ENCODE data around the gene AKT1S1. TPM values are rescaled to one million over a fixed set of nuclear protein-coding genes. Genes with fewer than 3 reads are reported as not detected.

Gene AKT1S1
- total RNA-seq, 1 experiment from 2014 or later = 70.6 TPM

GRCh38 chr19:49838885-49839588, 38.1 kb downstream of the AKT1S1 start (continued):
- TF ChIP-seq, protein P1, sequence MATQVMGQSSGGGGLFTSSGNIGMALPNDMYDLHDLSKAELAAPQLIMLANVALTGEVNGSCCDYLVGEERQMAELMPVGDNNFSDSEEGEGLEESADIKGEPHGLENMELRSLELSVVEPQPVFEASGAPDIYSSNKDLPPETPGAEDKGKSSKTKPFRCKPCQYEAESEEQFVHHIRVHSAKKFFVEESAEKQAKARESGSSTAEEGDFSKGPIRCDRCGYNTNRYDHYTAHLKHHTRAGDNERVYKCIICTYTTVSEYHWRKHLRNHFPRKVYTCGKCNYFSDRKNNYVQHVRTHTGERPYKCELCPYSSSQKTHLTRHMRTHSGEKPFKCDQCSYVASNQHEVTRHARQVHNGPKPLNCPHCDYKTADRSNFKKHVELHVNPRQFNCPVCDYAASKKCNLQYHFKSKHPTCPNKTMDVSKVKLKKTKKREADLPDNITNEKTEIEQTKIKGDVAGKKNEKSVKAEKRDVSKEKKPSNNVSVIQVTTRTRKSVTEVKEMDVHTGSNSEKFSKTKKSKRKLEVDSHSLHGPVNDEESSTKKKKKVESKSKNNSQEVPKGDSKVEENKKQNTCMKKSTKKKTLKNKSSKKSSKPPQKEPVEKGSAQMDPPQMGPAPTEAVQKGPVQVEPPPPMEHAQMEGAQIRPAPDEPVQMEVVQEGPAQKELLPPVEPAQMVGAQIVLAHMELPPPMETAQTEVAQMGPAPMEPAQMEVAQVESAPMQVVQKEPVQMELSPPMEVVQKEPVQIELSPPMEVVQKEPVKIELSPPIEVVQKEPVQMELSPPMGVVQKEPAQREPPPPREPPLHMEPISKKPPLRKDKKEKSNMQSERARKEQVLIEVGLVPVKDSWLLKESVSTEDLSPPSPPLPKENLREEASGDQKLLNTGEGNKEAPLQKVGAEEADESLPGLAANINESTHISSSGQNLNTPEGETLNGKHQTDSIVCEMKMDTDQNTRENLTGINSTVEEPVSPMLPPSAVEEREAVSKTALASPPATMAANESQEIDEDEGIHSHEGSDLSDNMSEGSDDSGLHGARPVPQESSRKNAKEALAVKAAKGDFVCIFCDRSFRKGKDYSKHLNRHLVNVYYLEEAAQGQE (IDR thresholded peaks at IDR 0.05; ENCODE audit: low read depth) = no peak

DNA sequence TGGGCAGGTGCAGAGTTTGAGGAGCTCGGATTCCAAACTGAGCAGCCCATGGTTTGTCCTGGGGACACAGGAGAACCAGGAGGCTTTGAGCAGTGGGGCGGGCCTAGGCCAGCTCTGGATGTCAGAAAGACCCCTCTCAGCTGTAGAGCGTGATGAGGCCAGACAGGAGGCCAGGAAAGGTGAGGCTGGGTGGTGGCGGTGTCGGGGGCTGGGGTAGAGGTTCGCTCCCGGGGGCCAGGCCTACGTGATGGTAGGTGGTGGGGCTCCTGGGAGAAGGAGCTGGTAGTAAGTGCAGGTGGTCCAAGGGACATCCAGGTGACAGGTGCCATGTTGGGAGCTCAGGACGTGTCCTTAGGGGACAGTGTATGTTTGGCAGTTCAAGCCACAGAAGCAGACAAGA, 39.7 kb downstream of the AKT1S1 start:
- ATAC-seq (no peak), DNase-seq (ENCODE audit: low read depth, low spot score) (no peak)
- Histone ChIP-seq H3K27ac (ENCODE audit: low read depth, low read length) (no peak overlapping the region), H3K79me2 (ENCODE audit: insufficient read depth, low read length) (no peaks in the 10 kb centered on the region), H2AFZ (ENCODE audit: low read depth, low read length, poor library complexity, severe bottlenecking) (no peak overlapping the region), H3K36me3 (ENCODE audit: control insufficient read depth in 1 of 2, insufficient read depth in 2 of 2, low read length in 2 of 2) (peaks cover 32 to 41% of the 10 kb centered on the region in 2 experiments), H3K9me2 (ENCODE audit: insufficient read depth) (no peaks in the 10 kb centered on the region), H3K9me3 (ENCODE audit: control insufficient read depth in 1 of 2, insufficient read depth in 1 of 2, low read depth in 1 of 2, low read length in 2 of 2) (no peaks in the 10 kb centered on the region), H3K4me2 (ENCODE audit: low read length) (no peak overlapping the region), H3K4me1 (ENCODE audit: control insufficient read depth in 1 of 2, insufficient read depth in 2 of 2, low read length in 2 of 2) (no peaks in the 10 kb centered on the region), H3K27me3 (ENCODE audit: insufficient read depth, low read length) (no peaks in the 10 kb centered on the region), H3K4me3 (replicated peaks in 1 of 2; ENCODE audit: low read depth in 1 of 2, low read length in 2 of 2) (no peak overlapping the region), H4K20me1 (ENCODE audit: insufficient read depth) (no peaks in the 10 kb centered on the region), H3K9ac (ENCODE audit: low read length) (no peak overlapping the region)
- intact Hi-C loops (cut with micrococcal nuclease) = no loop called here
- TF ChIP-seq ELF1 (IDR thresholded peaks at IDR 0.05; ENCODE audit: borderline replicate concordance, low read depth) (no peak), ZFX (IDR thresholded peaks at IDR 0.05) (no peak)
- BruUV-seq (replicated peaks) = no TSS peak
- ChIA-PET CTCF (no interaction called here), POLR2A (no interaction called here), RAD21 (ENCODE audit: low non-redundant PET in 1 of 2, low total read pairs in 2 of 2, uncharacterized antibody in 2 of 2, unreplicated experiment in 2 of 2) (no interaction called here)

DNA sequence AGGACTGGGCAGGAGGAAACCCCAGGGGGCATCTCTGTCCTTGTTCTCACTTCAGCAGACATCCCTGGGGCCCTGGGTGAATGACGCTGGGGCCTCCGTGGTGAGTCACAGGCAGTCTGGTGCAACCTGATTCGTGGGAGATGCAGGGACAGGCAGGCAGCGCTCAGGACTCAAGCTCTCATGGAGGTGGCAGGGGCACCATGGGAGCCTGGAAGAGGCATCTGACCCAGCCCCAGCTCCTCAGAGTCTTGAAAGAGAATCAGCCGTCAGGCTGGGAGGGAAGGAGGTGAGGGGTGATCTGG, 40.2 kb downstream of the AKT1S1 start:
- no peak overlapping the region for H3K4me3 ChIP-seq (replicated peaks in 1 of 2; ENCODE audit: low read depth in 1 of 2, low read length in 2 of 2)
- ChIA-PET RAD21 (ENCODE audit: low non-redundant PET in 1 of 2, low total read pairs in 2 of 2, uncharacterized antibody in 2 of 2, unreplicated experiment in 2 of 2) (no interaction called here), CTCF (no interaction called here), POLR2A (no interaction called here)
- no peak overlapping the region for H2AFZ ChIP-seq (ENCODE audit: low read depth, low read length, poor library complexity, severe bottlenecking)
- H3K9ac ChIP-seq (ENCODE audit: low read length) = no peak overlapping the region
- H3K4me2 ChIP-seq (ENCODE audit: low read length) = no peak overlapping the region
- H3K36me3 ChIP-seq (ENCODE audit: control insufficient read depth in 1 of 2, insufficient read depth in 2 of 2, low read length in 2 of 2) = peaks cover 34 to 46% of the 10 kb centered on the region in 2 experiments
- H3K9me3 ChIP-seq (ENCODE audit: control insufficient read depth in 1 of 2, insufficient read depth in 1 of 2, low read depth in 1 of 2, low read length in 2 of 2) = no peaks in the 10 kb centered on the region
- H3K9me2 ChIP-seq (ENCODE audit: insufficient read depth) = no peaks in the 10 kb centered on the region
- intact Hi-C loops (cut with micrococcal nuclease) = no loop called here
- no peaks in the 10 kb centered on the region for H3K4me1 ChIP-seq (ENCODE audit: control insufficient read depth in 1 of 2, insufficient read depth in 2 of 2, low read length in 2 of 2)
- no peak overlapping the region for H3K27ac ChIP-seq (ENCODE audit: low read depth, low read length)
- no TSS peak for BruUV-seq (replicated peaks)
- no peaks in the 10 kb centered on the region for H3K27me3 ChIP-seq (ENCODE audit: insufficient read depth, low read length)
- no peaks in the 10 kb centered on the region for H4K20me1 ChIP-seq (ENCODE audit: insufficient read depth)
- DNase-seq (ENCODE audit: low read depth, low spot score) = no peak
- no peak for ATAC-seq
- H3K79me2 ChIP-seq (ENCODE audit: insufficient read depth, low read length) = no peaks in the 10 kb centered on the region
- TF ChIP-seq EZH2phosphoT487 (IDR thresholded peaks at IDR 0.05; ENCODE audit: borderline replicate concordance) = no peak
- TF ChIP-seq SP1 (IDR thresholded peaks at IDR 0.05; ENCODE audit: low read depth) = no peak
- TF ChIP-seq CBX3 (IDR thresholded peaks at IDR 0.05; ENCODE audit: low read depth) = no peak
- TF ChIP-seq, protein P1 (IDR thresholded peaks at IDR 0.05; ENCODE audit: low read depth) = no peak
- TF ChIP-seq RAD21 (IDR thresholded peaks at IDR 0.05; ENCODE audit: low read depth) = no peak
- TF ChIP-seq, protein P2, sequence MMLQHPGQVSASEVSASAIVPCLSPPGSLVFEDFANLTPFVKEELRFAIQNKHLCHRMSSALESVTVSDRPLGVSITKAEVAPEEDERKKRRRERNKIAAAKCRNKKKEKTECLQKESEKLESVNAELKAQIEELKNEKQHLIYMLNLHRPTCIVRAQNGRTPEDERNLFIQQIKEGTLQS (IDR thresholded peaks at IDR 0.05) = no peak
